CD4-positive, alpha-beta memory T cell (primary cell): ENCODE data around the gene FBXO31. TPM values are rescaled to one million over a fixed set of nuclear protein-coding genes. Genes with fewer than 3 reads are reported as not detected.

Source experiments
- CTCF ChIA-PET: fragments of 350-600 bp; sonication (Branson Sonifier 250); formaldehyde crosslinking; loops from one replicate; lab custom pipeline; 2021; ENCODE audit warnings: inconsistent platforms; ENCODE audit not compliant: partially characterized antibody; lab: Charles Lee
- POLR2A ChIA-PET: fragments of 350-600 bp; sonication (Branson Sonifier 250); formaldehyde crosslinking; loops from one replicate; lab custom pipeline; 2021; ENCODE audit not compliant: partially characterized antibody; lab: Charles Lee
- DNase-seq, 5 donors: peaks; one replicate each; pipeline versions ENCODE4 v3.0.0 to v3.0.0-alpha.2; 2020 to 2022; ENCODE audit warnings: mixed read lengths in 1 of 5
- H3K27ac ChIP-seq: one replicate; pipeline ENCODE4 v1.7.0; 2013; ENCODE audit warnings: low read depth, low read length
- H3K27me3 ChIP-seq: 2 replicates; pipeline ENCODE4 v1.7.0; 2013; ENCODE audit warnings: mild to moderate bottlenecking, low read length, moderate library complexity; ENCODE audit not compliant: insufficient read depth
- H3K36me3 ChIP-seq: 2 replicates; pipeline ENCODE4 v1.7.0; 2013; ENCODE audit warnings: mild to moderate bottlenecking, low read length, moderate library complexity; ENCODE audit not compliant: insufficient read depth
- H3K4me1 ChIP-seq: 2 replicates; pipeline ENCODE4 v1.7.0; 2013; ENCODE audit warnings: mild to moderate bottlenecking, low read length, moderate library complexity; ENCODE audit not compliant: insufficient read depth
- H3K4me3 ChIP-seq, 2 donors: one replicate each; pipeline ENCODE4 v1.7.0; 2013; ENCODE audit warnings: low read length in 2 of 2, mild to moderate bottlenecking in 1 of 2
- H3K9me3 ChIP-seq, 2 donors: one replicate each; pipeline ENCODE4 v1.7.0; 2013; ENCODE audit warnings: low read length in 2 of 2, control low read depth in 1 of 2; ENCODE audit not compliant: control insufficient read depth in 1 of 2
- H3K27ac Mint-ChIP-seq, 7 donors: one replicate each; pipeline ENCODE4 v1.8.0; 2020 to 2021; ENCODE audit warnings: mixed read lengths in 7 of 7, mild to moderate bottlenecking in 6 of 7, inconsistent platforms in 3 of 7, moderate library complexity in 3 of 7
- H3K27me3 Mint-ChIP-seq, 2 donors: one replicate each; pipeline ENCODE4 v1.8.0; 2020 to 2021; ENCODE audit warnings: mixed read lengths in 2 of 2
- H3K36me3 Mint-ChIP-seq, 2 donors: one replicate each; pipeline ENCODE4 v1.8.0; 2020 to 2021; ENCODE audit warnings: mixed read lengths in 2 of 2, inconsistent platforms in 1 of 2, mild to moderate bottlenecking in 1 of 2
- H3K4me1 Mint-ChIP-seq, 4 donors: one replicate each; pipeline ENCODE4 v1.8.0; 2020 to 2021; ENCODE audit warnings: mixed read lengths in 4 of 4, mild to moderate bottlenecking in 1 of 4
- H3K4me3 Mint-ChIP-seq, 8 donors: one replicate each; pipeline ENCODE4 v1.8.0; 2020 to 2021; ENCODE audit warnings: mixed read lengths in 8 of 8, mild to moderate bottlenecking in 7 of 8, moderate library complexity in 6 of 8, inconsistent platforms in 3 of 8
- H3K9me3 Mint-ChIP-seq, 8 donors: one replicate each; pipeline ENCODE4 v1.8.0; 2020 to 2021; ENCODE audit warnings: mixed read lengths in 8 of 8, mild to moderate bottlenecking in 5 of 8, inconsistent platforms in 3 of 8, moderate library complexity in 1 of 8
- intact Hi-C: fragments of 100-400 bp; cut with micrococcal nuclease; formaldehyde crosslinking; loops from one replicate; pipeline ENCODE4 v1.15.1; 2023
- polyA plus RNA-seq, 2 donors: library from polyadenylated mRNA; unstranded; fragments of 300-500 nt; fragmentation: Illumina TruSeq; gene quantifications; one replicate each; pipeline ENCODE4 v1.2.3, GENCODE V29; 2021
- total RNA-seq, 2 experiments: library from RNA; stranded (reverse); gene quantifications; one replicate each; pipeline ENCODE4 v1.2.3, GENCODE V29; 2021

The FBXO31 gene
- total and polyA plus RNA-seq, 4 experiments from 2014 or later = 22.9 to 44.6 (median 34.5) TPM

DNA sequence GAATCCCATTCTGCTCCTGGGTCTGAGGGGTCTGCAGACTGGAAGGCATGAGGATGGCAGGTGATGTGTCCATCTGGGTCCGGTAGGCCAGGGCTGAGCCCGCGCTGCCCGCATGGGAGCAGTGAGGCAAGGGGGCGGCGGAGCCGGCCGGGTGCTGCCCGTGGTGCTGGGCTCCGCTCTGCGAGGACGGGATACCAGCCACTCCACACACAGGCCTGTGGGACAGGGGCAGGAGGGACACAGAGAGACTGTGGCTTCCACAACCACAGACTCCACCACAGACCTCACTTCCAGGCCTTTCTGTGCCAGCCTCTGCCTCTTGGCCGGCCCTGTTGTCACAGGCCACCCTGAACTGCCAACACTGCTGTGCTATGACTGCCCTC, 33.9 kb upstream of the FBXO31 start:
- no peaks in the 10 kb centered on the region for H3K27me3 ChIP-seq
- peaks cover 26% of the 10 kb centered on the region for H3K36me3 ChIP-seq
- no peaks in the 10 kb centered on the region for H3K27me3 Mint-ChIP-seq
- no peaks in the 10 kb centered on the region for H3K9me3 ChIP-seq
- H3K9me3 Mint-ChIP-seq = no peaks in the 10 kb centered on the region
- no peak for DNase-seq
- intact Hi-C loops = no loop called here
- H3K36me3 Mint-ChIP-seq = peaks cover 36 to 48% of the 10 kb centered on the region in 2 donors
- no peak overlapping the region for H3K4me3 ChIP-seq
- POLR2A ChIA-PET = no interaction called here
- CTCF ChIA-PET = interaction anchor here (0.9 to 1.9 kb wide), 3 partner anchors 15 to 218 kb away, joined by 3 to 14 read pairs (median 3); no protein-coding TSS in a partner anchor
- no peak overlapping the region for H3K27ac Mint-ChIP-seq
- no peak overlapping the region for H3K4me3 Mint-ChIP-seq
- no peaks in the 10 kb centered on the region for H3K4me1 ChIP-seq
- no peak overlapping the region for H3K27ac ChIP-seq
- H3K4me1 Mint-ChIP-seq = no peaks in the 10 kb centered on the region

DNA sequence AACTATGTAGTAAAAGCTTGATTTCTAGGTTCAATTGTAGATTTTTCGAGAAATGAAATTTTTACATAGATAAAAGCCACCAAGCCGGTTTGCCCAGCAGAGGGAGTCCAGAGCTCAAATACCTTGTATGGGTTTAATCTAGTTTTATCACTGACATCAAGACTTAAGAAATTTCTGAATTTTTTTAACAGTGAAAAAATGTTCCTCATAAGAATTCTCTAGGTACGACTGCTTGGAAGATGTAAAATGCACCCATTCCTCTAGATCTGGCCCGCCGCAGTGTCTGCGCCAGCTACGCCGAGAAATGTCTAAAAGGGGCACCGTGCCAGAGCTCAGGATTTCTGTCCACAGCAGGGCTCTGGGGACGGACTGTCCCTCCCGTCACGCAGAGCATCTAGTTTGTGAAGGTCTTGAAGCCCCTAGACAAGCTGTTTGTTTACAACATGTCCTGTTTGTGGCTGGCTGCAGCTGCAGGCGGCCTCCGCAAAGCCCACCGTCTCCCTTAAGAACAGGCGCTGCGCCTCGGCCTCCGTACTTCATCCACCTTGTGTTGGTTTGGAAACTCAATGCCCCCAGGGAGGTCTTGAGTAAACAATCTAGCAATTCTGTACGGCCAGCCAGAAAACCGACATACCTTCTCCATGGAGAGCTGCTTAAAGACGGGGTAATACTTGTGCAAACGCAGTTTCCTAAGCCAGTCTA, 33.4 kb upstream of the FBXO31 start:
- H3K4me1 Mint-ChIP-seq = no peaks in the 10 kb centered on the region
- H3K36me3 Mint-ChIP-seq = peaks cover 33 to 51% of the 10 kb centered on the region in 2 donors
- H3K9me3 Mint-ChIP-seq = no peaks in the 10 kb centered on the region
- H3K4me3 ChIP-seq = no peak overlapping the region
- no peaks in the 10 kb centered on the region for H3K4me1 ChIP-seq
- no peaks in the 10 kb centered on the region for H3K9me3 ChIP-seq
- H3K27me3 Mint-ChIP-seq = no peaks in the 10 kb centered on the region
- CTCF ChIA-PET = interaction anchor here (0.7 to 1.9 kb wide), 6 partner anchors 9 to 352 kb away, joined by 3 to 14 read pairs (median 3); no protein-coding TSS in a partner anchor
- intact Hi-C loops = no loop called here
- no peak overlapping the region for H3K4me3 Mint-ChIP-seq
- H3K27ac ChIP-seq = no peak overlapping the region
- DNase-seq = peak in 2 of 5 donors; percentile 23 to 40
- H3K27ac Mint-ChIP-seq = peak overlapping the region in 1 of 7 donors; percentile 63
- no peaks in the 10 kb centered on the region for H3K27me3 ChIP-seq
- POLR2A ChIA-PET = no interaction called here
- peaks cover 32% of the 10 kb centered on the region for H3K36me3 ChIP-seq

DNA sequence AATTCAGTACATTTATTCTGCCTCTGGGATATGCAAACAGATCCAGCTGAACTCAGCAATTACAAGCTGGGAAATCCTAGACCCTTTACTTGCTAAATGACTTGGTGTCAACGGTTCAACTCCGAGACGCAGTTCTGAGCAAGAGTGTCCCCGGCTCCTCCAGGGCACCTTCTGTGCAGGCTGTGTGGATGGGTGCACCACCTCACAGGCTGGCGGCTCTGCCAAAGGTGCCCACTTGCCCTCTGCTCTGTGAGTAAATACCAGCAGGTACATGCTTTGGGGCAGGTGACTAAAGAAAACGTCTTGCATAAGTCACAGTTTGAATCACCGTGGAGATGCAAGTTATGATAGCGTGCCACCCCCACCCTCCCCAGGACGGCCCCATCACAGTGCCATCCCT, 31.9 kb upstream of the FBXO31 start:
- H3K36me3 ChIP-seq = peaks cover 27% of the 10 kb centered on the region
- Mint-ChIP-seq H3K4me3 (no peak overlapping the region), H3K9me3 (no peaks in the 10 kb centered on the region), H3K27me3 (no peaks in the 10 kb centered on the region), H3K27ac (peak overlapping the region in 1 of 7 donors; percentile 31), H3K4me1 (no peaks in the 10 kb centered on the region), H3K36me3 (peaks cover 30 to 52% of the 10 kb centered on the region in 2 donors)
- H3K27ac ChIP-seq = no peak overlapping the region
- H3K4me3 ChIP-seq = no peak overlapping the region
- DNase-seq = no peak
- no peaks in the 10 kb centered on the region for H3K9me3 ChIP-seq
- CTCF ChIA-PET = interaction anchor here (1.7 kb wide), 1 partner anchor 221 kb away, joined by 5 read pairs; no protein-coding TSS in a partner anchor
- intact Hi-C loops = no loop called here
- H3K4me1 ChIP-seq = no peaks in the 10 kb centered on the region
- POLR2A ChIA-PET = no interaction called here
- no peaks in the 10 kb centered on the region for H3K27me3 ChIP-seq

DNA sequence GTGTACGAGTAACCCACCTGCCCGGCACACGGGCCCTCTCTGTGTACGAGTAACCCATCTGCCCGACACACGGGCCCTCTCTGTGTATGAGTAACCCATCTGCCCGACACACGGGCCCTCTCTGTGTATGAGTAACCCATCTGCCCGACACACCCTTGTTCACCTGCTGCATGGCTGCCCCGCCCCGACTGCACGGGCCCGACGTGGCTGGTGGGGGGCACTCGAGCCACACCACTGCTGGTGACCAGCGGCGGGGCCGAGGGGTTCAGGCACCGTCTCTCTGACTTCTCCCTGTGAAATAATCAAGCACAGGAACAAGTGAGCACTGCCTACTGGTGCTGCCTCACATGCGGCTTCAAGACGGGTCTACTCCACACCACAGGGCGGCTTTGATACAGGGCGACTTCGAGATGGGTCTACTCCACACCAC, 30.7 kb upstream of the FBXO31 start:
- no peaks in the 10 kb centered on the region for H3K27me3 ChIP-seq
- H3K4me3 ChIP-seq = no peak overlapping the region
- ChIA-PET POLR2A (no interaction called here), CTCF (interaction anchor here (1.7 kb wide), 1 partner anchor 222 kb away, joined by 5 read pairs; no protein-coding TSS in a partner anchor)
- no peaks in the 10 kb centered on the region for H3K9me3 ChIP-seq
- intact Hi-C loops = no loop called here
- Mint-ChIP-seq H3K36me3 (peaks cover 26 to 51% of the 10 kb centered on the region in 2 donors), H3K9me3 (no peaks in the 10 kb centered on the region), H3K4me3 (no peak overlapping the region), H3K27me3 (no peaks in the 10 kb centered on the region), H3K4me1 (no peaks in the 10 kb centered on the region), H3K27ac (peak overlapping the region in 1 of 7 donors; percentile 70)
- no peaks in the 10 kb centered on the region for H3K4me1 ChIP-seq
- no peak for DNase-seq
- H3K36me3 ChIP-seq = peaks cover 19% of the 10 kb centered on the region
- H3K27ac ChIP-seq = no peak overlapping the region

DNA sequence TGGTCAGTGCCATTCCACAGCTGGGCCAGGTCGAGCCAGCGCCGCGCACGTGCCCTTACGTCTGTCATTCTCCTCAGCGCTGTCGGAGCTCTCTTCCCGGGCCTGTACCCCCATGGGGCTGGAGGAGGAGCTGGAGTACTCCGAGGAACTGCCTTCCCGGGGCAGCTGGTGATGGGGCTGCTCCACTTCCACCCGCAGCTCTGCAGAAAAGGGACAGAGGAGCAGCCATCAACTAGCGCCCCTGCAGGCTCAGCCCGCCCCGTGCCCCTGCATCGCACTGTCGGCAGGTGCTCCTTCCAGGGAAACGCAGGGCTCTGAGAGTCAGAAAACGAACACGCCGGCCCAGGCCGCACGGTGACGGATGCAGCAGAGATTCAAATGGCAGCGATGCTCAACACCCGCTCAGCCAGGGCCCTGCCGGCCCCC, 29.4 kb upstream of the FBXO31 start:
- H3K36me3 Mint-ChIP-seq = peaks cover 23 to 52% of the 10 kb centered on the region in 2 donors
- H3K27me3 Mint-ChIP-seq = no peaks in the 10 kb centered on the region
- CTCF ChIA-PET = no interaction called here
- Histone ChIP-seq H3K4me1 (no peaks in the 10 kb centered on the region), H3K36me3 (peaks cover 19% of the 10 kb centered on the region), H3K9me3 (no peaks in the 10 kb centered on the region), H3K27ac (no peak overlapping the region), H3K4me3 (no peak overlapping the region), H3K27me3 (no peaks in the 10 kb centered on the region)
- DNase-seq = no peak
- no peak overlapping the region for H3K4me3 Mint-ChIP-seq
- H3K9me3 Mint-ChIP-seq = no peaks in the 10 kb centered on the region
- intact Hi-C loops = no loop called here
- H3K4me1 Mint-ChIP-seq = peaks cover 0 to 2% (median 0%) of the 10 kb centered on the region in 4 donors
- no peak overlapping the region for H3K27ac Mint-ChIP-seq
- POLR2A ChIA-PET = no interaction called here

DNA sequence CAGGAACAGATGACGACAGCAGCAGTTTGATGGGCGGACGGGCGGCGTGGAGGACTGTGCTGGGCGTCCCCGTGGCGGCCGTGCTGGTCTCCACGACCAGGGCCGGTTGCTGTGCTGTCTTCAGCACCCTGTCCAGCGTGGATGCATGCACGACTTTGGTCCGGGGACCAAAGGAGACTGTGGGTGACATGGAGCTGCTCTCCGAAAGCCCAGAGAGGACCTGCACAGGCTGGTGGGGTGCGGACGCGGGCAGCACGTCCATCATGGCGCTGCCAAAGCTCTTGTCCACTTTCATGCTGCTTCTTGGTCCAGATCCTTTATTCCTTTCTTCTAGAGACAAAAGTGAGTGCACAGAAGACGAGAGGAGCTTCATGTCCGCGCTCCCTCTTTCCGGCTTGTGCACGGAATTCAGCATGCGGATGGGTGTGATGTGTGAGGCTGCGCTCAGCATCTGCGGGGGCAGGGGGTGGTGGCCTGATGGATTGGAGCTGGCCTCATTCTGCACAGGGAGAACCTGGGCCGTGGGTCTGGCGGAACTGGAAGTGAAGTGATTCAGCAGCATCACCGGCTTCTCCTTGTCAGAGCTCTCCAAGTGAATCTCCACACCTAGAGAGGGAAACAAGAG, 28.9 kb upstream of the FBXO31 start:
- H3K4me3 Mint-ChIP-seq = no peak overlapping the region
- ChIA-PET POLR2A (no interaction called here), CTCF (no interaction called here)
- Histone ChIP-seq H3K36me3 (peaks cover 15% of the 10 kb centered on the region), H3K27me3 (no peaks in the 10 kb centered on the region), H3K4me1 (no peaks in the 10 kb centered on the region), H3K9me3 (no peaks in the 10 kb centered on the region), H3K27ac (no peak overlapping the region), H3K4me3 (no peak overlapping the region)
- peaks cover 20 to 52% of the 10 kb centered on the region in 2 donors for H3K36me3 Mint-ChIP-seq
- H3K4me1 Mint-ChIP-seq = peaks cover 0 to 2% (median 0%) of the 10 kb centered on the region in 4 donors
- intact Hi-C loops = no loop called here
- no peak for DNase-seq
- H3K27me3 Mint-ChIP-seq = no peaks in the 10 kb centered on the region
- no peak overlapping the region for H3K27ac Mint-ChIP-seq
- no peaks in the 10 kb centered on the region for H3K9me3 Mint-ChIP-seq
